ENCODE measurements around the gene GPR155. TPM values are rescaled to one million over a fixed set of nuclear protein-coding genes. Genes with fewer than 3 reads are reported as not detected.

GPR155 gene
- total RNA-seq, 2 experiments from 2014 or later, result 1.9 TPM

GRCh38 chr2:174482854-174483253, 4.0 kb downstream of the GPR155 start:
- no peak for DNase-seq (ENCODE audit: low spot score)
- no TSS peak for BruUV-seq (replicated peaks)
- no peaks in the 10 kb centered on the region for H4K20me1 ChIP-seq (ENCODE audit: insufficient read depth, low read length)
- no peaks in the 10 kb centered on the region for H3K36me3 ChIP-seq (ENCODE audit: insufficient read depth, low read length)
- H3K79me2 ChIP-seq (ENCODE audit: insufficient read depth, low read depth, low read length), result no peaks in the 10 kb centered on the region
- intact Hi-C loops (cut with micrococcal nuclease; ENCODE audit: unreplicated experiment), result no loop called here
- no peaks in the 10 kb centered on the region for H3K9me3 ChIP-seq (ENCODE audit: low read length)
- H3K9me2 ChIP-seq (ENCODE audit: insufficient read depth, low read length), result no peaks in the 10 kb centered on the region
- H3K4me3 ChIP-seq (ENCODE audit: low read depth, low read length, poor library complexity, severe bottlenecking), result no peak overlapping the region
- H3K27ac ChIP-seq (ENCODE audit: low read depth, low read length, poor library complexity, severe bottlenecking), result no peak overlapping the region
- POLR2A ChIA-PET, result interaction anchor here (0.6 to 1.8 kb wide), 4 partner anchors 11 to 84 kb away, joined by 3 to 7 read pairs (median 4); no protein-coding TSS in a partner anchor
- H3K4me1 ChIP-seq (ENCODE audit: insufficient read depth, low read length, poor library complexity, severe bottlenecking), result peaks cover 17% of the 10 kb centered on the region
- TF ChIP-seq EZH2phosphoT487 (IDR thresholded peaks at IDR 0.05; ENCODE audit: borderline replicate concordance, low read depth, low read length), result no peak
- TF ChIP-seq, protein P1, sequence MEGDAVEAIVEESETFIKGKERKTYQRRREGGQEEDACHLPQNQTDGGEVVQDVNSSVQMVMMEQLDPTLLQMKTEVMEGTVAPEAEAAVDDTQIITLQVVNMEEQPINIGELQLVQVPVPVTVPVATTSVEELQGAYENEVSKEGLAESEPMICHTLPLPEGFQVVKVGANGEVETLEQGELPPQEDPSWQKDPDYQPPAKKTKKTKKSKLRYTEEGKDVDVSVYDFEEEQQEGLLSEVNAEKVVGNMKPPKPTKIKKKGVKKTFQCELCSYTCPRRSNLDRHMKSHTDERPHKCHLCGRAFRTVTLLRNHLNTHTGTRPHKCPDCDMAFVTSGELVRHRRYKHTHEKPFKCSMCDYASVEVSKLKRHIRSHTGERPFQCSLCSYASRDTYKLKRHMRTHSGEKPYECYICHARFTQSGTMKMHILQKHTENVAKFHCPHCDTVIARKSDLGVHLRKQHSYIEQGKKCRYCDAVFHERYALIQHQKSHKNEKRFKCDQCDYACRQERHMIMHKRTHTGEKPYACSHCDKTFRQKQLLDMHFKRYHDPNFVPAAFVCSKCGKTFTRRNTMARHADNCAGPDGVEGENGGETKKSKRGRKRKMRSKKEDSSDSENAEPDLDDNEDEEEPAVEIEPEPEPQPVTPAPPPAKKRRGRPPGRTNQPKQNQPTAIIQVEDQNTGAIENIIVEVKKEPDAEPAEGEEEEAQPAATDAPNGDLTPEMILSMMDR (conservative IDR thresholded peaks at IDR 0.05; ENCODE audit: low read length), result no peak
- H2AFZ ChIP-seq (ENCODE audit: low read length), result no peak overlapping the region
- H3K4me2 ChIP-seq (ENCODE audit: low read length), result no peak overlapping the region
- CTCF ChIA-PET (ENCODE audit: unreplicated experiment), result no interaction called here

DNA sequence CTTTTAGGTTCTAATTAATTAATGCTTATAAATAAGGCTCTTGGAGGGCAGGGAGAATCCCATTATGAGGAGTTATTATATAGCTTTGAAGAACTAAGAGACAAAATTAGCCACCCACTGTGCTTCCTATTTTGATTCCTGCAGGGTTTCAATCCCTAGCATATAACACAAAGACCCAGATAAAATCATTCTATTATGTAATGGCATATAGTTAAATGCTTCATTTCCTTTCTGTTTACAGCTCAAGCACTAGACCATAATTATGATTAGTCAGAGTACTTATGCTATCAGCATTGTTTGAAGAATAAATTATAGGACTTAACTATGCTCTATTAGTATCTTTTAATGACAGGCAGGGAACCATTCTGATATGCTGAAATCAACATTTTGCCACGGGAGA, 9.1 kb downstream of the GPR155 start:
- no TSS peak for BruUV-seq (replicated peaks)
- Histone ChIP-seq H2AFZ (ENCODE audit: low read length) (no peak overlapping the region), H4K20me1 (ENCODE audit: insufficient read depth, low read length) (no peaks in the 10 kb centered on the region), H3K4me2 (ENCODE audit: low read length) (no peak overlapping the region), H3K9me2 (ENCODE audit: insufficient read depth, low read length) (no peaks in the 10 kb centered on the region), H3K79me2 (ENCODE audit: insufficient read depth, low read depth, low read length) (no peaks in the 10 kb centered on the region), H3K36me3 (ENCODE audit: insufficient read depth, low read length) (no peaks in the 10 kb centered on the region), H3K4me3 (ENCODE audit: low read depth, low read length, poor library complexity, severe bottlenecking) (no peak overlapping the region), H3K4me1 (ENCODE audit: insufficient read depth, low read length, poor library complexity, severe bottlenecking) (no peaks in the 10 kb centered on the region), H3K27ac (ENCODE audit: low read depth, low read length, poor library complexity, severe bottlenecking) (no peak overlapping the region), H3K9me3 (ENCODE audit: low read length) (no peaks in the 10 kb centered on the region)
- DNase-seq (ENCODE audit: low spot score), result no peak
- intact Hi-C loops (cut with micrococcal nuclease; ENCODE audit: unreplicated experiment), result no loop called here
- CTCF ChIA-PET (ENCODE audit: unreplicated experiment), result no interaction called here
- no peak for TF ChIP-seq EZH2phosphoT487 (IDR thresholded peaks at IDR 0.05; ENCODE audit: borderline replicate concordance, low read depth, low read length)
- TF ChIP-seq, protein P1 (conservative IDR thresholded peaks at IDR 0.05; ENCODE audit: low read length), result no peak
- POLR2A ChIA-PET, result interaction anchor here (0.8 kb wide), 1 partner anchor 220 kb away, joined by 3 read pairs; no protein-coding TSS in a partner anchor

DNA sequence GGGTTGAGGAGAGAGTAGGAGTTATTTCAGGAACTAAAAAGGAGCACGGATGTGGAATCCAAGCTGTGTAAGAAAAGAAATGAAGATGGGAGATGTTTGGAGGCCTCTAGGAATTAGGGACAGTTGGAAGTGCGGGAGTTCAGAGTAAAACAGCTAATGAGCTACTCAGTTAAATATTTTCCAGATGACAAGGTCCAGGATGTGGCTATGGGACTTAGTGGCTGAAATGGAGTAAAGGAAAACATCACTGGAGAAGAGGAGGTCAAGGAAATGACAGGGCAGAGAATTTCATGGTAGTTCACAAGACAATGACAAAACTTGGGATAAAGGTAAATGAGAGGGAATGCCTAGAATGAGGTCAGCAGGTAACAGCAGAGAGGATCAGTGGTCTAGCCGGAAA, 13.0 kb downstream of the GPR155 start:
- ChIA-PET POLR2A (interaction anchor here (0.5 to 2.8 kb wide), 6 partner anchors 10 to 1693 kb away, joined by 3 to 9 read pairs (median 6); no protein-coding TSS in a partner anchor), CTCF (ENCODE audit: unreplicated experiment) (no interaction called here)
- H3K4me1 ChIP-seq (ENCODE audit: insufficient read depth, low read length, poor library complexity, severe bottlenecking), result no peaks in the 10 kb centered on the region
- H3K36me3 ChIP-seq (ENCODE audit: insufficient read depth, low read length), result no peaks in the 10 kb centered on the region
- no TSS peak for BruUV-seq (replicated peaks)
- H3K9me3 ChIP-seq (ENCODE audit: low read length), result no peaks in the 10 kb centered on the region
- H3K4me2 ChIP-seq (ENCODE audit: low read length), result no peak overlapping the region
- H3K4me3 ChIP-seq (ENCODE audit: low read depth, low read length, poor library complexity, severe bottlenecking), result no peak overlapping the region
- no peak overlapping the region for H2AFZ ChIP-seq (ENCODE audit: low read length)
- H3K9me2 ChIP-seq (ENCODE audit: insufficient read depth, low read length), result no peaks in the 10 kb centered on the region
- no peak overlapping the region for H3K27ac ChIP-seq (ENCODE audit: low read depth, low read length, poor library complexity, severe bottlenecking)
- no peaks in the 10 kb centered on the region for H4K20me1 ChIP-seq (ENCODE audit: insufficient read depth, low read length)
- intact Hi-C loops (cut with micrococcal nuclease; ENCODE audit: unreplicated experiment), result no loop called here
- TF ChIP-seq, protein P1 (conservative IDR thresholded peaks at IDR 0.05; ENCODE audit: low read length), result no peak
- TF ChIP-seq EZH2phosphoT487 (IDR thresholded peaks at IDR 0.05; ENCODE audit: borderline replicate concordance, low read depth, low read length), result no peak
- H3K79me2 ChIP-seq (ENCODE audit: insufficient read depth, low read depth, low read length), result no peaks in the 10 kb centered on the region
- no peak for DNase-seq (ENCODE audit: low spot score)
